Measurements from ENCODE around the gene GDI1.

DNA sequence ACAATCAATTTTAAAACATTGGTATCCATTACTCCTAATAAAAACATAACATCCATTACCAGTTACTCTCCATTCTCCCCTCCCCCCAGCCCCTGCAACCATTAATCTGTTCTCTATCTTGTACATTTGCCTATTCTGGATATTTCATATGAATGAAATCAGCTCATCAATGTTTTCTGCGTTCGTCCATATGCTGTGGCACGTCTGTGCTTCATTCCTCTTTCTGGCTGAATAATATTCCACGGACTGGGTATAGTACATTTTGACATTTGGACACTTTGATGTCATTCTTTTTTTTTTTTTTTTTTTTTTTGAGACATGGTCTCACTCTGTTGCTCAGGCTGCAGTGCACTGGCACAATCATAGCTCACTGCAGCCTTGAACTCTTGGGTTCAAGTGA, 33.1 kb upstream of the GDI1 start:
- TF ChIP-seq, protein P1, sequence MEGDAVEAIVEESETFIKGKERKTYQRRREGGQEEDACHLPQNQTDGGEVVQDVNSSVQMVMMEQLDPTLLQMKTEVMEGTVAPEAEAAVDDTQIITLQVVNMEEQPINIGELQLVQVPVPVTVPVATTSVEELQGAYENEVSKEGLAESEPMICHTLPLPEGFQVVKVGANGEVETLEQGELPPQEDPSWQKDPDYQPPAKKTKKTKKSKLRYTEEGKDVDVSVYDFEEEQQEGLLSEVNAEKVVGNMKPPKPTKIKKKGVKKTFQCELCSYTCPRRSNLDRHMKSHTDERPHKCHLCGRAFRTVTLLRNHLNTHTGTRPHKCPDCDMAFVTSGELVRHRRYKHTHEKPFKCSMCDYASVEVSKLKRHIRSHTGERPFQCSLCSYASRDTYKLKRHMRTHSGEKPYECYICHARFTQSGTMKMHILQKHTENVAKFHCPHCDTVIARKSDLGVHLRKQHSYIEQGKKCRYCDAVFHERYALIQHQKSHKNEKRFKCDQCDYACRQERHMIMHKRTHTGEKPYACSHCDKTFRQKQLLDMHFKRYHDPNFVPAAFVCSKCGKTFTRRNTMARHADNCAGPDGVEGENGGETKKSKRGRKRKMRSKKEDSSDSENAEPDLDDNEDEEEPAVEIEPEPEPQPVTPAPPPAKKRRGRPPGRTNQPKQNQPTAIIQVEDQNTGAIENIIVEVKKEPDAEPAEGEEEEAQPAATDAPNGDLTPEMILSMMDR (optimal IDR thresholded peaks at IDR 0.05 in 1 of 3, IDR thresholded peaks at IDR 0.05 in 1 of 3, conservative IDR thresholded peaks at IDR 0.05 in 1 of 3; ENCODE audit: extremely low read depth in 1 of 3, insufficient read depth in 2 of 3, low read length in 3 of 3): no peak
- TF ChIP-seq EZH2 (IDR thresholded peaks at IDR 0.05; ENCODE audit: low read length): no peak
